ENCODE measurements around the gene ATP11B. TPM values are rescaled to one million over a fixed set of nuclear protein-coding genes. Genes with fewer than 3 reads are reported as not detected.

ATP11B gene
- total RNA-seq, 3 donors from 2014 or later = 70.8 to 92.8 (median 77.3) TPM

DNA sequence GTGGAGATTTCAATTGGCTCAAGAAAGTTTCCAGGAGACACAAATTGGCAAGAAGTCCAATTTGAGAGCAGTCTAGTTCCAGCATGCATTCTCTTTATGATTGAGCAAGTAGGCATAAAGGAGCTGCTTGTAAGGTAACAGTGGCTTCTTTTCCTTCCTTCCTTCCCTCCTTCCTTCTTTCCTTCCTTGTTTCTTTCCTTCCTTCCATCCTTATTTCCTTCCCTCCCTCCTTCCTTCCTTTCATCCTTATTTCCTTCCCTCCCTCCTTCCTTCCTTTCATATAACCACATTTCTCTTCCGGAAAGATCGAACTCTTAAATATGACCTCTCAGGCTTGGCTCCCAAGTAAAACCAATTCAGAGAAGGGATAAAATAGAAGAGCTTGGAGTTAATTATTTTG lies 29.4 kb upstream of the ATP11B start:
- Histone ChIP-seq H3K4me3 (no peak overlapping the region), H3K36me3 (no peaks in the 10 kb centered on the region), H3K4me1 (no peaks in the 10 kb centered on the region), H3K27me3 (no peaks in the 10 kb centered on the region), H3K9me3 (no peaks in the 10 kb centered on the region), H3K27ac (no peak overlapping the region)
- TF ChIP-seq POLR2A (IDR thresholded peaks at IDR 0.05) (no peak), POLR2AphosphoS5 (IDR thresholded peaks at IDR 0.05) (no peak)
- TF ChIP-seq, protein P1, sequence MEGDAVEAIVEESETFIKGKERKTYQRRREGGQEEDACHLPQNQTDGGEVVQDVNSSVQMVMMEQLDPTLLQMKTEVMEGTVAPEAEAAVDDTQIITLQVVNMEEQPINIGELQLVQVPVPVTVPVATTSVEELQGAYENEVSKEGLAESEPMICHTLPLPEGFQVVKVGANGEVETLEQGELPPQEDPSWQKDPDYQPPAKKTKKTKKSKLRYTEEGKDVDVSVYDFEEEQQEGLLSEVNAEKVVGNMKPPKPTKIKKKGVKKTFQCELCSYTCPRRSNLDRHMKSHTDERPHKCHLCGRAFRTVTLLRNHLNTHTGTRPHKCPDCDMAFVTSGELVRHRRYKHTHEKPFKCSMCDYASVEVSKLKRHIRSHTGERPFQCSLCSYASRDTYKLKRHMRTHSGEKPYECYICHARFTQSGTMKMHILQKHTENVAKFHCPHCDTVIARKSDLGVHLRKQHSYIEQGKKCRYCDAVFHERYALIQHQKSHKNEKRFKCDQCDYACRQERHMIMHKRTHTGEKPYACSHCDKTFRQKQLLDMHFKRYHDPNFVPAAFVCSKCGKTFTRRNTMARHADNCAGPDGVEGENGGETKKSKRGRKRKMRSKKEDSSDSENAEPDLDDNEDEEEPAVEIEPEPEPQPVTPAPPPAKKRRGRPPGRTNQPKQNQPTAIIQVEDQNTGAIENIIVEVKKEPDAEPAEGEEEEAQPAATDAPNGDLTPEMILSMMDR (IDR thresholded peaks at IDR 0.05) = no peak
- intact Hi-C loops (cut with DNase I; ENCODE audit: low total_unique reads) = no loop called here
- no peak for DNase-seq (ENCODE audit: low spot score in 2 of 2)

DNA sequence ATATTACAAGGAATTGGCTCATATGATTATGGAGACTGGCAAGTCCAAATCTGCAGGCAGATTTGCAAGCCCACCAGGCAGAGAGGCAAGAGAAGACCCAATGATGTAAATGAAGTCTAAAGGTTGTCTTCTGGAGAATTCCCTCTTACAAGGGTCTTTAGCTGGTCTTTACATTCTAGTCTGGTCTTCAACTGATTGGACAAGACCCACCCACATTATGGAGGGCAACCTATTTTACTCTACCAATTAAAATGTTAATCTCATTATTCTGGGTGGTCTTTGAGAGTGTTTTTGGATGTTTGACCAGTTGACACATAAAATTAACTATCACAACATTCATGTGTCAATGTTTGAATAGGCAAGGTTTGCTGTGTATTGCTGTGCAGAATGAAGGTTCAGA lies 28.0 kb upstream of the ATP11B start:
- Histone ChIP-seq H3K36me3 (no peaks in the 10 kb centered on the region), H3K27me3 (no peaks in the 10 kb centered on the region), H3K4me3 (no peak overlapping the region), H3K9me3 (no peaks in the 10 kb centered on the region), H3K27ac (no peak overlapping the region), H3K4me1 (no peaks in the 10 kb centered on the region)
- DNase-seq (ENCODE audit: low spot score in 2 of 2) = no peak
- TF ChIP-seq POLR2AphosphoS5 (IDR thresholded peaks at IDR 0.05) (no peak), POLR2A (IDR thresholded peaks at IDR 0.05) (no peak)
- TF ChIP-seq, protein P1 (IDR thresholded peaks at IDR 0.05) = no peak
- intact Hi-C loops (cut with DNase I; ENCODE audit: low total_unique reads) = no loop called here

DNA sequence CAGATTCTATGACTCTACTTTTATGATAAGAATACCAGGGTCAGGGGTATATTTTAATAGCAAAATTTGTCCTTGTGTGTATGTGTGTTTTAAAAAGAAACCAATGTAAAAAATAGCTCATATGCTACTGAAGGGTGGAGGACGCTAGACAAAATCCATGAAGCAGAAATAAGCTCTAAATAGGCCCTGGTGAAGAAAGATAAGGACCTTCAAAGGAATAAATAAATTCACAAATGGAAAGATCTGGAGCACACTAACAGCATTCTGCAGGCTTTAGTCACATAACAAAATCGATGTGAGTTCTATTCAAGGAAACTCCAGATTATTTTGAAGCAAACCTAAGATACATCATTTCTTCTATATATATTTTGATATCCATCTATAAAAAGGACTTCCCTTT lies 27.2 kb upstream of the ATP11B start:
- intact Hi-C loops (cut with DNase I; ENCODE audit: low total_unique reads) = no loop called here
- TF ChIP-seq, protein P1 (IDR thresholded peaks at IDR 0.05) = no peak
- TF ChIP-seq POLR2A (IDR thresholded peaks at IDR 0.05) = no peak
- no peak for TF ChIP-seq POLR2AphosphoS5 (IDR thresholded peaks at IDR 0.05)

DNA sequence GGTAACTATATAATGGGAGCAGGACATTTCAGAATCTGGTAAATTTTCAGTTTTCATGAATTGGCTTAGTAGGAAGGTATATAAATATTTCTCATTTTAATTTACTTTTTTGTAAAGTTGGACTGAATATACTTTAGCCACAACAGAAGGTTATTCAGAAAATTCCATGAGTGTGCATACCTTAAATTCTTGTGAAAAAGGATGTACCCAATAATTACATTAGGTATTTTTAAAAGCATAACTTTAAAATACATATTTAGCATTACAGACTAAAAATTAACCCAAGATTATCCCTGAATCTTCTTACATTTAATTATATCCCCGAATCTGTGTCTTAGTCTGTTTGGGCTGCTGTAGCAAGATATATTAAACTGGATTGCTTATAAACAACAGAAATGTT lies 24.9 kb upstream of the ATP11B start:
- Histone ChIP-seq H3K4me1 (no peaks in the 10 kb centered on the region), H3K9me3 (no peaks in the 10 kb centered on the region), H3K4me3 (no peak overlapping the region), H3K27ac (no peak overlapping the region), H3K27me3 (no peaks in the 10 kb centered on the region), H3K36me3 (no peaks in the 10 kb centered on the region)
- intact Hi-C loops (cut with DNase I; ENCODE audit: low total_unique reads) = no loop called here
- no peak for TF ChIP-seq POLR2AphosphoS5 (IDR thresholded peaks at IDR 0.05)
- TF ChIP-seq, protein P1 (IDR thresholded peaks at IDR 0.05) = no peak
- TF ChIP-seq POLR2A (IDR thresholded peaks at IDR 0.05) = no peak
- no peak for DNase-seq (ENCODE audit: low spot score in 2 of 2)

More for the DNA sequence above, 27.2 kb upstream of the ATP11B start:
- no peaks in the 10 kb centered on the region for H3K9me3 ChIP-seq
- no peaks in the 10 kb centered on the region for H3K36me3 ChIP-seq
- H3K27ac ChIP-seq = no peak overlapping the region
- no peaks in the 10 kb centered on the region for H3K4me1 ChIP-seq
- H3K27me3 ChIP-seq = no peaks in the 10 kb centered on the region
- DNase-seq (ENCODE audit: low spot score in 2 of 2) = no peak
- H3K4me3 ChIP-seq = no peak overlapping the region

DNA sequence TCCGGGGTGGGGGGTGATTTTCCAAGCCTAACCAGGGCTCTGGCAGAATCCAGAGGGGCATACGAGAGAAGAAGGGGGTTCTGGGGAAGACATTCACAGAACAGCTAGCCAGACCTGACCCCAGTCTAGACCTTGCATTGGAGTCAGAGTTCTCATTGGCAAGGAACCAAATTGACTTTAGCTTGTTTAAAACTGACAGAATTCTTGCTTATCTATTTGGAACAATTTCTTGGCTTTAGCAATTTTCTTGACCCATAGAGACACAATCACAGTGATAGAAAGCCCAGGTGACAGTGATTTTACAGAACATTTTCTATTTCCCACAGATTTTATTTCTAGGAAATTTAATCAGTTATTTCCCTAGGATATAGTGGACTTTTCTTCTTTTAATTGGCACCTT lies 23.6 kb upstream of the ATP11B start:
- Histone ChIP-seq H3K9me3 (no peaks in the 10 kb centered on the region), H3K4me1 (no peaks in the 10 kb centered on the region), H3K27me3 (no peaks in the 10 kb centered on the region), H3K27ac (no peak overlapping the region), H3K36me3 (no peaks in the 10 kb centered on the region), H3K4me3 (no peak overlapping the region)
- TF ChIP-seq, protein P1 (IDR thresholded peaks at IDR 0.05) = no peak
- DNase-seq (ENCODE audit: low spot score in 2 of 2) = no peak
- intact Hi-C loops (cut with DNase I; ENCODE audit: low total_unique reads) = no loop called here

All from breast epithelium (tissue), 4 donors.